ENCODE results near the gene ROPN1B. TPM values are rescaled to one million over a fixed set of nuclear protein-coding genes. Genes with fewer than 3 reads are reported as not detected.
"Not testable (repeated sequence)": the region's sequence is repeated elsewhere in the genome, so short reads cannot be mapped to it uniquely, and the experiment has no call there.

Gene ROPN1B
- total RNA-seq, 1 experiment from 2014 or later: not detected

DNA sequence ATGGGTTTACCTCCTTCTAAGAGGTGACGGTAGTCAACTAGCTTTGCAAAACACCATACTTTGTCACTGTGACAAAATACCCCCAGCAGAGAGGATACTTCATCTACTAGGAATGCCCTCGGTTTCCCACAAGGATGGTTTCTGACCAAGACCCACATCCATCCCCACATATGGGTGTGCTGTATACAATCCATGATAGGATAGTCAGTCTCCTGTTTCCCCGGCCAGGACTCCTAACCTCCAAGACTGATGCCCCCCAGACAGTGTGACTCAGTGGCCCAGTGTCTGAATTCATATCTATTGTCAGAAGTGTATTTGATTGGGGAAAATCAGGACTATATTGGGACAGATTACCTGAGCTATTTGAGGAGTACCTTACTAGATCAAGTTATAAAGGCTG lies 17.8 kb upstream of the ROPN1B start:
- in situ Hi-C loops (cut with HindIII; ENCODE audit: low pct_unique_long_range_greater_than_20kb, low sequenced_read_pairs); DNase-seq (ENCODE audit: low read depth): not testable (repeated sequence)

DNA sequence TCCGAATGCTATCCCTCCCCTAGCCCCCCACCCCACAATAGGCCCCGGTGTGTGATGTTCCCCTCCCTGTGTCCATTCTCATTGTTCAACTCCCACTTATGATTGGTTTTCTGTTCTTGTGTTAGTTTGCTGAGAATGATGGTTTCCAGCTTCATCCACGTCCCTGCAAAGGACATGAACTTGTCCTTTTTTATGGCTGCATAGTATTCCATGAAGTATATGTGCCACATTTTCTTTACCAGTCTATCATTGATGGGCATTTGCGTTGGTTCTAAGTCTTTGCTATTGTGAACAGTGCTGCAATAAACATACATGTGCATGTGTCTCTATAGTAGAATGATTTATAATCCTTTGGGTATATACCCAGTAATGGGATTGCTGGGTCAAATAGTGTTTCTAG lies 12.0 kb upstream of the ROPN1B start:
- in situ Hi-C loops (cut with HindIII; ENCODE audit: low pct_unique_long_range_greater_than_20kb, low sequenced_read_pairs); DNase-seq (ENCODE audit: low read depth): not testable (repeated sequence)

DNA sequence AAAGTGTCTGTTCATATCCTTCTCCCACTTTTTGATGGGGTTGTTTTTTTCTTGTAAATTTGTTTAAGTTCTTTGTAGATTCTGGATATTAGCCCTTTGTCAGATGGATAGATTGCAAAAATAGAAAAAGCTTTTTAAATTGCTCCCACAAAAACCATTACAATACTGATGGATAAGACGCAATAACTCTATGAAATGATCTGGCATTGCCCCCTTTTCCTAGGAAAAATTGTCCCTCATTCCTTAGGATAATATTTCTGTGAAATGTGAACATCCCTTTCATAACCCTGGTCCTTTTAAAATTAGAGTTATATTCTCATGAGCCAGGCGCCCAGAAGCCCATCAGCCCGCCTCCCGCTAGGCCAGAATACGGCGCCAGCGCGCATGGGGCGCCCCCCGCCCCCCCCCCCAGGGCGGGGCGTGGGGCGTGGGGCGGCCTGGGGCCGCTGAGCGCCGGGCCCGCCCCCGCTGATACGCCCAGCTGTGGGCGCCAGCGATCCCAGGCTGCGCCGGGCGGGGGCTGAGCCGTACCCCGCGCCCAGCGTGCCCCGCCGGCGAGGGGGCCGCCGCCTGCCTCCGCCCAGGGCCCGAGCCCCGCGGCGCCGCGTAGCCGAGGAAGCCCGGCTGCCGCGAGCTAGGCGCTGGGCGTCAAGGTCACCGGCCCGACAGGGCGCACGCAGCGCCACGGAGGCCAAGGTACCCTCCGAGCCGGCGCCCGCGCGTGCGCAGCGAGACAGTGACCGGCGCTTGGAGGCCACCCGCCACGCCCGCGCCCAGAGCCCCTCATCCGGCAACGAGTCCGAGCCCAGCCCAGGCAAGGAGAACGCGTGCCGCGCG lies 11.1 kb upstream of the ROPN1B start:
- in situ Hi-C loops (cut with HindIII; ENCODE audit: low pct_unique_long_range_greater_than_20kb, low sequenced_read_pairs): no loop called here
- no peak for DNase-seq (ENCODE audit: low read depth)

DNA sequence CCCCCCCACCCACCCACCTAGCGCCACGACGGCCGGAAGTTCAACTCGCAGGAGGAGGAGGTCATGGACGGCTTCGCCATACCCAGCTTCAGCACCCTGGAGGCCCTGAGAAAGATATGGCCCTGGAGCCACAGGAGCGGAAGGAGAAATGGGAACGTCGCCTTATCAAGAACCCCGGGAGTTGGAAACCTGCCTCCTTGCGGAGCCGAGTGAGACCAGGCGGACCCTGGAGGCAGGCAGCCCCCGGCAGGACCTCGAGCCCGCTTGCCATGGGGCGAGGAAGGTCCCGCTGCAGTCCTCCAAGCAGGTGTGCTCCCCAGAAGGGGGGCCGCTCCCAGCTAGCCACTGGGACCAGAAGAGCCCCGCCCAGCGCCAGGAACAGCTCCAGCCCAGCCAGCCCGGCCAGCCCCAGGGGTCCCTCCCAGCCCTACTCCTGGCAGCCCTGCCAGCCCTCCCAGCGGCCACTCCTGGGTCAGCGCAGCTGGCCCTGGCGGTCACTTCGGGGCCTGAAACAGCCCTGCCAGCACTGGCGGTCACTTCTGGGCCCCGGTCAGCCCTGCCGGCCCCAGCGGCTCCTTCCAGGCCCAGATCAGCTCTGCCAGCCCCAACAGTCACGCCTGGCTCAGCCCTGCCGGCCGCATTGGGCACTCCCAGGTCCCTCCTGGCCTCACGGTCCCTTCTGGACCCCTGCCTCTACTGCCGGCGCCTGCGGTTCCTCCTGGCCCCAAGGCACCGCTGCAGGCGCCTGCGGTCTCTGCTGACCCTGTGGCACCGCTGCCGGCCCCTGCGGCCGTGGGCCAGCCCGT lies 10.3 kb upstream of the ROPN1B start:
- in situ Hi-C loops (cut with HindIII; ENCODE audit: low pct_unique_long_range_greater_than_20kb, low sequenced_read_pairs): no loop called here
- no peak for DNase-seq (ENCODE audit: low read depth)

DNA sequence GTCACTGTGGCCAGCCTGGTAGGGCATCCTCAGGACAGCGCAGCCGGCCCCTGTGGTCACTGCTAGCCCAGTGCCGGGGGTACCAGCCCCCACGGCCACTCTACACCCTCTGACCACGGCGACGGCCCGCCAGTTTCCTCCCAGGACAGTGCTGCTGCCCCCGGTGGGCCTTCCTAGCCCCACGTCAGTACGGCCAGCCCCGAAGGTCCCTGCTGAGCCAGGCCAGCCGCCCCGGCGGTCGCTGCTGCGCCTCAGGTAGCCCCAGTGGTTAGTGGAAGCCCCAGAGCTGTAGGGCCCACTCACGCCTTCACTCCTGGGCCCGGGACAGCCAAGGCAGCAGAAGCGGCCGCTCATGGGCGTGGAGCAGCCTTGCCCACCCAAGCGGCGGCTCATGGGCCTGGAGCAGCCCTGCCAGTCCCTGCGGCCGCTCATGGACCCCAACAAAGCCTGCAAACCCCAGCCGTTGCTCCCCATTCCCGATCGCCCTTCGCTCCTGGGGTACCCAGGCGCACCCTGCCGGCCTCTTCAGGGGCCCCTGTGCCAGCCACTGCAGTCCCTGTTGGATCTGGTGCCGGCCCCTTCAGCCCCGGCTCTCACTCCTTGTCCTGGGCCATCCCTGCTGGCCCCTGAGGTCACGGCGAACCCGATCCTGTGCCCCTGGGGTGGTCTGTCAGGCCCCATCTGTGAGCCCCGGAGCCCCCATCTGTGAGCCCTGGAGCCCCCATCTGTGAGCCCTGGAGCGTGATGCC lies 9.5 kb upstream of the ROPN1B start:
- DNase-seq (ENCODE audit: low read depth): no peak
- in situ Hi-C loops (cut with HindIII; ENCODE audit: low pct_unique_long_range_greater_than_20kb, low sequenced_read_pairs): no loop called here

DNA sequence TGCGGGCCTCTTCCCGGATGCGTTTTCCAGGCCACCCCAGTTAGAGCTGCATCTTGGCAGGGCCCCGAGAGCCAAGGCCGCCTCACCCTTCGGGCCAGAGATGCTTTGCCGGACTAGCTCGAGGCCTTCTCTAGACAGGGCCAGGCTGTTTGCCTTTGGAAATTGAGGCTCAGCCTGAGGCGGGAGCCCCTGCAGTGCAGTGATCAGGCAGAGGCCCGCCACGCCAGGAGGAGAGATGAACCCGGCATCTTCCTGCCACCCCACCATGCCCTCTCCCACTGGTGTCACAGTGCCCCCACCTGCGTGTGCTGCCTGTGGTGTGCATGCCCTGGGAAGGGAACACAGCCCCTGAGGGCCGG lies 8.9 kb upstream of the ROPN1B start:
- no peak for DNase-seq (ENCODE audit: low read depth)
- in situ Hi-C loops (cut with HindIII; ENCODE audit: low pct_unique_long_range_greater_than_20kb, low sequenced_read_pairs): no loop called here

DNA sequence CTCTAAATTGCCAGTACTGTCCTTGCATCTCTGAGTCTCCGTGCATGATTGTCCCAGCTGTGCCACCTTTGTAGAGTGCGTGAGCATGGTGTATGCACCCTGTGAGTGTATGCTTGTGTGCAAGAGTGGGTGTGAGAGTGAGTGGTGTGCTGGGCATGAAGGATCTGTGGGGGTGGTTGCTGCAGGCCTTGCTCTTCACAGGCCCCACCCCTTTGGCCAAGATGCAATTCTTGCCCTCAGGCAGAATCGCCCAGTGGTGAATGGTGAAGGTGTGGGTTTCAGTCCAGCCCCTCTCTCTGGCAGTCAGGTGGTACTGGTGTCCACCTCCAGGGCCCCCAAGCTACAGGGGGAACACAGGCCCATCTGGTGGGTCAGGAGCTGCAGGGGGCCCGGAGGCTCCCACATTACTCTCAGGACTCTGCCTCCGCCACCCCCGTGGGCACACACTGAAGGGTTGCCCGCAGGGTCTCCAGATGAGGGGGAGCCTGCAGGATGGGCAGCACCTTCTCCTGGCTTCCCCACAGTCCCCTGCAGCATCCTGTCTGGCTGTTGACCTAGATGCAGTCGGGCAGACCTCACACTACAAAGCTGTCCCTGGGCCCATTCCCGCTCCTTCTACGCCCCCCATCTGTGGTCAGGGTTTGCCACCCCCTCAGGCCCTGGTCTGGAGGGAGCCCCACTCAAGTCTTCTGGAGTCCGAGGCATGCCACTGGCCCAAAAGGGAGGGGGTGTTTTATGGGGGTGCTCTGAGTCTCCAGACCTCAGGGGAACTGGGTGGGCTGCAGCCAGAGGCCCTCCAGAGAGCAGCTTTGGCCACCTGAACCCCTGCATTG lies 8.3 kb upstream of the ROPN1B start:
- DNase-seq (ENCODE audit: low read depth): no peak
- in situ Hi-C loops (cut with HindIII; ENCODE audit: low pct_unique_long_range_greater_than_20kb, low sequenced_read_pairs): no loop called here

DNA sequence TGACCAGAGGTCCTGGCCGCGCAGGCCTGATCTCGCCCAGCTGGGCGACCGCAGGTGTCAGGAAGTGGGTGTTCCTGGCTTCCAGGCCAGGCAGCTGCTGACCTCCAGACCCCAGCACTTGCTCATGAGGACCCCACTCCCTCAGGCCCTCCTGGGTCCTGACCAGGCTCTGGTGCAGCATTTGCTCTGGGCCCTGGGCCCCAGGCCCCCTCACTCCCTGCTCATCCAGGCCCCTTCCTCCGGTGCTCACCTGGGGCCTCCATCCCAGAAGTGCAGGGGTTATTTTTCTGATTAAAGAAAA lies 7.7 kb upstream of the ROPN1B start:
- no peak for DNase-seq (ENCODE audit: low read depth)
- in situ Hi-C loops (cut with HindIII; ENCODE audit: low pct_unique_long_range_greater_than_20kb, low sequenced_read_pairs): no loop called here

DNA sequence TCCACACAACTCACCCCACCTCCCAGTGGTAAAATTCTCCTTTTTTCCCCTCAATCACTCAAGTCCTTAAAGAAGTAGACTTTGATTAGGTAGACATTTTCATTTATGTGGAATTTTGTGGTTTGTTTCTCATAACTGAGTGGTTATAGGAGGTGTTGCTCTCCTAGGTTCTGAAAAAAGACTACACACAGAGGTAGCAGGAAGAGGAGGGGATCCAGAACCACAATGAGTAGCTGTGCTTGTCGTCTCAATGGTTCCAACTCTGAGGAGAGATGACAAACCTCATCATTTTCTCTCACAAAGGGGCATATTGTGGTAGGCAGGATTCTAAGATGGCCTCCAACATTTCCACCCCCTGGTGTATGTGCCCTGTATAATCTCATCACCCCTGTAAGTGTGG lies 5.1 kb upstream of the ROPN1B start:
- DNase-seq (ENCODE audit: low read depth); in situ Hi-C loops (cut with HindIII; ENCODE audit: low pct_unique_long_range_greater_than_20kb, low sequenced_read_pairs): not testable (repeated sequence)

DNA sequence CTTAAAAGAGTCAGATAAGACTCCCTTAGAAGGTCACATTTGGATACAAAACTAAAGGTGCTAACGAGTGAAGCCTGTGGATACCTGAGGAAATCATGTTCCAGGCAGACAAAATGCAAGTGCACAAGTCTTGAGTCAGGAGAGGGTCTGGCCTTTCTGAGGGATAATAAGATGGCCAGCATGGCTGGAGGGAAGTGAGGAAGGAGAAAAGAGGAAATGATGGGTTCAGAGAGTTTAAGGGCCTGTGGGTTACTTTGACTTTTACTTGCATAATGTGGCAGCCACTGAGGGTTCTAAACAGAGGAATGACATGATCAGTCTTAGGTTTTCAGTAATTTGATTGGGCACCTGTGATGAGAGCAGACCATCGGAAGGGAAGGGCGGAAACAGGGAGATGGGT lies 3.5 kb upstream of the ROPN1B start:
- DNase-seq (ENCODE audit: low read depth): no peak
- in situ Hi-C loops (cut with HindIII; ENCODE audit: low pct_unique_long_range_greater_than_20kb, low sequenced_read_pairs): no loop called here

DNA sequence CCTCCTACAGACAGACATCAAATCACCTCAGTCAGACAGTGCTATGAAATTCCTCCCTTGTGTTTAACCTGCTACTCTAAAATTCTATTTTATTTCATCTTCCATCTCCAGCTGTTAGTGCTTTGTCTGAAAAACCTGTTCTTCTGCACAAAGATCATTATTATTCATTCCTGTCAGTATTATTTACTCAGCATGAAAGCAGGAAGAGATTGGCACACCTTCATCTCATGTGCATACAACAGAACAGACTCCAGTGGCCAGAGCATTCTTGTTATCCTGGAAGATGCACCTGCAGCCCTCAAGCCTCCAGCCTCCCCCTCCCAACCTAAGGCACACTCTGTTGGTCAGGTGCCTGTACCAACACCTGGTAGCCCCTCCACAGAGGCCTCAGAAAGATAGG lies 1.8 kb upstream of the ROPN1B start:
- in situ Hi-C loops (cut with HindIII; ENCODE audit: low pct_unique_long_range_greater_than_20kb, low sequenced_read_pairs): no loop called here
- no peak for DNase-seq (ENCODE audit: low read depth)

DNA sequence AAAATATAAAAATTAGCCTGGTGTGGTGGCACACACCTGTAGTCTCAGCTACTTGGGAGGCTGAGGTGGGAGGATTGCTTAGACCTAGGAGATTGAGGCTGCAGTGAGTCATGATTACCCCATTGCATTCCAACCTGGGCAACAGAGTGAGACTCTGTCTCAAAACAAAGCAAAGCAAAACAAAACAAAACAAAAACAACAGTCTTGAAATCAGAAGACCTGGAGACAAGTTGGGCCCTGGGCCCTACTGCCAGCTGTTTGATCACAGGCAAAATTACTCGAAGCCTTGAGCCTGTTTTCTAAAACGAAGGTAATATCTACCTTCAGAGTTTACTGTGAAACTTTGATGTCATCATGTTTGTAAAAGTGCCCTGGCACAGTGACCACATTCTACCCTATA lies 857 bp upstream of the ROPN1B start:
- in situ Hi-C loops (cut with HindIII; ENCODE audit: low pct_unique_long_range_greater_than_20kb, low sequenced_read_pairs); DNase-seq (ENCODE audit: low read depth): not testable (repeated sequence)

DNA sequence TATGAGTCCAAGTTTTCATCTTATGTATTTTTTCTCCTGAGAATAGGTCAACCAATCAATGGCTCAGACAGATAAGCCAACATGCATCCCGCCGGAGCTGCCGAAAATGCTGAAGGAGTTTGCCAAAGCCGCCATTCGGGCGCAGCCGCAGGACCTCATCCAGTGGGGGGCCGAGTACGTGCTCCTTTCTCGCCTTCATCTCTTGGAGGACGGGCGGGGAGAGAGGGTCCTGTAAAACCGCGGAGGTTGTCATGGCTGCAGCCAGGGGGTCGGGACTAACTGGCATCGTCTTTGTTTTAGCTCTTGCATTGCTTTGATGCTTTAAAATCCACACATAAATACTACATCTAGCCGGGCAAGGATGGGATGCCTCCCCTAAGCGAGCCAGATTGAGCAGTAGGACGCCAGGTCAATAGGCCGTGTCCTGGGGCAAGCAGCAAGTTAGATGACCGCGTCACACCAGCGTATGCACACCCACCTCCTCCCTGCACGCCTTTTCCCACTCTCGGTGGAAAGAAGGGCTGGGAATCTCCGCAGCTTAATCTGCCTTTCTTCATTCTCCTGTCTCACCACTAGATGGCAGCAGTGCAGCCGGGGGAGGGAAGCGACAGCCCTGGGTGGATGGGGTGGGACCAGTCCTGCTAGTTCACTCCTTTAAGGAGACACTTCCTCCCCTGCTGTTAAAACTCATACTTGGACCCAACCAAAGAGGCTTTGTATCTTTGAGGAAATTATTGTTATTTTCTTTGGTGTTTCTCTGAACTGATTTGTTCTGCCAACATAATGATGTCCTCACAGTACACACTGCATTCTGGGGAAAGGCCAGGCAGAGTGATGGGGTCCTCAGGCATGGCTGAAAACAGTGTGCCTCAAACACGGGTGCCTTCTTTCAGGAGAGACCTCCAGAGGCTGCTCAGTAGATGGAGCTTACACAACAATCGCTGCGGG lies 3.3 kb downstream of the ROPN1B start:
- DNase-seq (ENCODE audit: low read depth): peak; percentile 29
- in situ Hi-C loops (cut with HindIII; ENCODE audit: low pct_unique_long_range_greater_than_20kb, low sequenced_read_pairs): not testable (repeated sequence)

DNA sequence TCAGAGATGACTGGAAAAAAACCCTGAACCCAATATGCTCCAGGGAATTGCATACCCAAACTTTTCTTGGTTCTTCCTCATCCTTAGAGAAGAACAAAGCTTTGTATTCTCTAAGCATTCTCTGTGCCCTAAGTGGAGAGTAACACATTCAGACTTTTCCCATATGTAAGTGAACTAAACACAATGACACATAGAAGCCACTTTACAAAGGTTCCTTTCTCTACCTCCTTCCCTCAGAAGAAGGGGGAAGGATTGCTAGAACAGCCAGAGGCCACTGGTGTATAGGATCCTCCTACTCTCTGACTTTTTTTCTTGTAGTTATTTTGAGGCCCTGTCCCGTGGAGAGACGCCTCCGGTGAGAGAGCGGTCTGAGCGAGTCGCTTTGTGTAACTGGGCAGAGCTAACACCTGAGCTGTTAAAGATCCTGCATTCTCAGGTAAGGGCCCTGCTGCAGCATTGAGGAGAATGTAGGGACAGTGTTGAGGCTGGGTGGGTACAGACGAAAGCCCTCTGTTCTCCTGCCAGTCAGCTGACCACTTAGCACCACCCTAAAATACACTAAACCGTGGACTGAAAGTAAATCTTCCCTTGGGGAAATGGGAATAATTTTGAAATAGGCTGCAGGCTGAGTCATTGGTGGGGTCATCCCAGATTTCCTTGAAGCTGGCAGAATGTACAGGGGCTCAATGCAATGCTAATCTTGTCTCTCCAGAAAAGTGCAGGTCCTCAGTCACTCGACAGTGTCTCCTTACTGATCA lies 6.4 kb downstream of the ROPN1B start:
- in situ Hi-C loops (cut with HindIII; ENCODE audit: low pct_unique_long_range_greater_than_20kb, low sequenced_read_pairs); DNase-seq (ENCODE audit: low read depth): not testable (repeated sequence)

DNA sequence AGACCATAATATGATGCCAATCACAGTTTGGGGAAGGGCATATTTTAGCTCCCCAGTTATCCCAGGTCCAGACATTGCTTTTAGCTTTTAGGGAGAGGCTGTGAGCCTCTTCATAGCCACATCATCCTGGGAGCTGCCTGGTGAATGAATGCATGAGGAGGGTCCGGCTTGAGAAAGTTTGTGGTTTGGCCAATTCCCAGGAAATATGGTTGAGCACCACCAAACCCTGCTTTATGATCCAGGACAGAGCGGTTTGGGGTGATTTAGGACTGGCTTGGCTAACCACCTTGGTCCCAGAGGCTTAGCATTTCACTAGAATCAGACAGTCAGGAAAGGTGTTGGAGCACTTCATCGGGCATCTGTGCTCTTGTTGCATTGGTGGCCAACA lies 7.0 kb downstream of the ROPN1B start:
- DNase-seq (ENCODE audit: low read depth); in situ Hi-C loops (cut with HindIII; ENCODE audit: low pct_unique_long_range_greater_than_20kb, low sequenced_read_pairs): not testable (repeated sequence)

DNA sequence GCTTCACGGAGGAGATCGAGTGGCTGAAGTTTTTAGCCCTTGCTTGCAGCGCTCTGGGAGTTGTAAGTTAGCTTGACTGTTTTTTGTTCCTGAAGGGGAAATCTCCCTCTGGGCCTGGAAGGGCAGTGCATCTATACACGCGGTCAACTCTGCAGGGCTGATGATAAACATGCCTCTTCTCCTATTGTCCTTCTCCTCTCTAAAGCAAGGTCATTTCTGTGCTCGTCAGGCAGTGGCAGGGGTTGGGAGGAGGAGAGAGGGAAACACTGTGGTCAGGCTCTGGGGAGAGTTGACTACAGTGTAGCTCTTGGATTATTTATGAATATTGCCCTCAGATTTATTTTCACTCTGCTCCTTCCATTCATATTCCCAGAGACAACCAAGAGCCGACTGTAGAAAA lies 8.1 kb downstream of the ROPN1B start:
- DNase-seq (ENCODE audit: low read depth); in situ Hi-C loops (cut with HindIII; ENCODE audit: low pct_unique_long_range_greater_than_20kb, low sequenced_read_pairs): not testable (repeated sequence)

DNA sequence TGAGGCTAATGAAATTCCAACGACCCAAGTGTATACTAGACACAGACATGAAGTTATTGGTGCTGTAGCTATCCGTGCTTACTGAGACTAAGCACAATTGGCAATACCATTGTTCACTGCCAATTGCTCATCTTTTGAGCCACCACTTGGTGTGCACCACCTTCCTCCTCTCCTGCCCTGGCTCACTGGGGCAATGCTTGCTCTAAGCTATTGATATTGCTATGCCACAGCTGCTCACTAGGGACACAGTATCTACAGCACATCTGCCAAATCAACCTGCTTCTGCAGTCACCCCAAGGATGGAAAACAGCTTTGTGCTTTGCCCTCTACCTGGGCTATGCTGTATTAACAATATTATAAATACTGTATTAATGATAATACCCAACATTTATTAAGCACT lies 16.0 kb downstream of the ROPN1B start:
- in situ Hi-C loops (cut with HindIII; ENCODE audit: low pct_unique_long_range_greater_than_20kb, low sequenced_read_pairs); DNase-seq (ENCODE audit: low read depth): not testable (repeated sequence)
